GM12873 (cell line): ENCODE data around the gene CAMKV.

Source experiments
- TF ChIP-seq, protein P1 (sequence below): IDR thresholded peaks from 2 replicates; pipeline ENCODE4 v1.5.1; 2012; ENCODE audit warnings: low read depth, mild to moderate bottlenecking, moderate library complexity, low read length, control low read depth; ENCODE audit not compliant: insufficient read depth; ENCODE audit errors: missing control alignments

Gene CAMKV

DNA sequence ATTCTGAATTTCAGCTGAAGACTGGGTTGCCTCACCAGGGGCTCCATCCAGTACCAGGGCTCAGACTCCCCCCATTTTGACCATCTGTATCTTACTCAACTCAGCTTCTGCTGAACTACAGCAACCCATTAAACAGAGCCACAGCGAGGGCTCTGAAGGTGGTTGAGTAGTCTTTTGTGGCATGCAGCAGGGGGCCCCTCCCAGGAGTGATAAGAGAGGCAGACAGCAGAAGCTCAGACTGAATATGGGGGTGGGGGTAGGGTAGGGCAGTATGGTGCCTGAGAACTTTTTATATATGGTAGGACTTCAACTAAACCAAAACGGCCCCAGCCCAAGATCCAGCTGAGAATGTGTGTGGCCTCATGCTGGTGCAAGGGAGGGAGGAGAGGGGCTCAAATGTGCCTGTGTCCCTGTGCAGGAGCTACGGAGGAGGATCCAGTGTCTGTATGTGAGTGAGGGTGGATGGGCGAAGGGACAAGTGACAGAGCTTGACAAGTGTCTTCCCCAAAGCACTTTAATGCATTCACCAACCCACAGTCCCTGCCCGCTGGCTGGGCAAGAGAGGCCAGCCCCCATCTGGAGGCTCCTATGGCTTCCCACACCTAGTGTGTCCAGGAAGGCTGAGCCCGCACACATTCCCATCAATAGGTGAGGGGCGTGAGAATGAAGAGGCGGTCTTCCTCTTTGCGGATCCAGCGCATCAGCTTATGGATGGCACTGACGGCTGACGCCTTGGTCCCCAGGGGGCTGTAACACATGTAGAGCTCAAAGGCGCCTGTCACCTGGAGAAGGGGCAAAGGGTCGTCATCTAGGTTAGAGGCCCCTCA lies 38.9 kb upstream of the CAMKV start:
- TF ChIP-seq, protein P1, sequence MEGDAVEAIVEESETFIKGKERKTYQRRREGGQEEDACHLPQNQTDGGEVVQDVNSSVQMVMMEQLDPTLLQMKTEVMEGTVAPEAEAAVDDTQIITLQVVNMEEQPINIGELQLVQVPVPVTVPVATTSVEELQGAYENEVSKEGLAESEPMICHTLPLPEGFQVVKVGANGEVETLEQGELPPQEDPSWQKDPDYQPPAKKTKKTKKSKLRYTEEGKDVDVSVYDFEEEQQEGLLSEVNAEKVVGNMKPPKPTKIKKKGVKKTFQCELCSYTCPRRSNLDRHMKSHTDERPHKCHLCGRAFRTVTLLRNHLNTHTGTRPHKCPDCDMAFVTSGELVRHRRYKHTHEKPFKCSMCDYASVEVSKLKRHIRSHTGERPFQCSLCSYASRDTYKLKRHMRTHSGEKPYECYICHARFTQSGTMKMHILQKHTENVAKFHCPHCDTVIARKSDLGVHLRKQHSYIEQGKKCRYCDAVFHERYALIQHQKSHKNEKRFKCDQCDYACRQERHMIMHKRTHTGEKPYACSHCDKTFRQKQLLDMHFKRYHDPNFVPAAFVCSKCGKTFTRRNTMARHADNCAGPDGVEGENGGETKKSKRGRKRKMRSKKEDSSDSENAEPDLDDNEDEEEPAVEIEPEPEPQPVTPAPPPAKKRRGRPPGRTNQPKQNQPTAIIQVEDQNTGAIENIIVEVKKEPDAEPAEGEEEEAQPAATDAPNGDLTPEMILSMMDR = no peak

DNA sequence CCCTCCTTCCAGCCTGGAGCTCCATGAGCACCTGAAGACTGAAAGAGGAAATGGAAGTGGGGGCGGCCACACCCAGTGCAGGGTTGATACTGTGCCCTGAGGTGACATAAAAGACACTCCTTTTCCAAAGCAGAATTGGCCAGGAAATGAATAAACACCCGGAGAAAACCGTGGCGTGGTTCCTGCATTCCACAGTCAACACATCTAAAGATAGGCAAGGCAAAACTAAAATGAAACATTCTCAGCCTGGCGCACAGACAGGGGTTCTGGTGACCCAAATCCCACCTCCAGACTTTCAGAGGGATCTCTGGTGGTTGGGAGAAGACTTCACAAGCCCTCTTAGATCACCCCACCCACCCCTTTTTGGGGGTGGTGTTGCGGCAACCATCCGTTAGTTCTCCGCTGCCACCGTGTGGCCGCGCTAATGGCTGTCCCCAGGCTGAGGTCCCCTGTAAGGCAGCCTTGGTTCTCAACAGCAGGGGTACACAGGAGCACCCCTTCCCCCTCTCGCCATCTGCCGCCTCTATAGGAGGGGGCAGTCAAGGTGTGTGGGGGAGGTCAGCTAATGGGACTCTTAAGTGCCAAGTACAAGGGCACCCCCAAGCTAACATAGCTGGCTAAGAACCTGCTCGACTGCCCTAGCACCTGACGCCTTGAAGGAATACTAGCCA lies 36.5 kb upstream of the CAMKV start:
- TF ChIP-seq, protein P1 = peak; percentile 77

DNA sequence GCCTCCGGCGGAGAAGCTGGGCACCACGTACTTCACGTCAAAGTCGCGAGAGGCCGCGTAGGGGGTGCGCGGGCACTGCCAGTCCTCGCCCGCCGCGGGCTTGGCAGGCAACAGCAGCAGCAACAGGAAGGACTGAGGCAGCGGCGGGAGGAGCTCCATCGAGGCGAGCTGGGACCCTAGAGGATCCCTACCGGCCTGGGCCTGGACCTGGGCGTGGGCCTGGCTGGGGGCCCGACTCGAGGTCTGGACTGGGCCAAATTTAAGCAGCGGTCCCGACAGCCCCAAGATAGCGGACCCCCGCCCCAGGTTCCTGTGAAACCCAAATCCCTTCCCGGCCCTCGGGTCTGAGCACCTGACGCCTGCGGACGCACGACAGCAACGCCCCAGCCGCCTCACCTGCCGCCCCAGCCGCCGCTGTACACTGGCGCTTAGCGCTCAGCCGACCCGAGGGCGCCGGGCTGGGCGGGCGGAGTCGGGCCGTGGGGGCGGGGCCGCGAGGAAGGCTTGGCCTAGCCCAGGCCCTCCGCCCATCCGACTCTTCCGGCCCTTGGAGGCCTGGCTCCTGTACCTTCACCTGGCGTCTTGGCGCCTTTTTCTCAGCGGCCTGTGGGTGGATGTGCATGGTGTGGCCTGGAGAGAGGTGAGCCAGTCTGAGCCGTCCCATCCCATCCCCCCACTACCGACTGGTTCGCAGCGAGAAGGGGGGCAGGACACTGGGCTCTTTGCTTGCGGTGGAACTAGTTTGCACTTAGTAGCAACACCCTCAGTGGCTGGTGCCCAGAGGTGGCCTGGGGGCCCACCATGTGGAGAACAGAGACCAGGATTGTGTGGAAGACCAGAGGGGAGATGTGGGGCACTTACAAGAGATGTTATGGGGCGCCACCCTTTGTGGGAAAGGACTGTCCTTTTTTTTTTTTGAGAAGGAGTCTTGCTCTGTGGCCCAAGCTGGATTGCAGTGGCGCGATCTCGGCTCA lies 34.0 kb upstream of the CAMKV start, which contains the start of gene MST1R:
Gene MST1R, minus strand, starts transcription at position 423 of the 974 bp plus-strand sequence. Its CDS starts 264 bp downstream, at position 159.
- TF ChIP-seq, protein P1 = no peak

DNA sequence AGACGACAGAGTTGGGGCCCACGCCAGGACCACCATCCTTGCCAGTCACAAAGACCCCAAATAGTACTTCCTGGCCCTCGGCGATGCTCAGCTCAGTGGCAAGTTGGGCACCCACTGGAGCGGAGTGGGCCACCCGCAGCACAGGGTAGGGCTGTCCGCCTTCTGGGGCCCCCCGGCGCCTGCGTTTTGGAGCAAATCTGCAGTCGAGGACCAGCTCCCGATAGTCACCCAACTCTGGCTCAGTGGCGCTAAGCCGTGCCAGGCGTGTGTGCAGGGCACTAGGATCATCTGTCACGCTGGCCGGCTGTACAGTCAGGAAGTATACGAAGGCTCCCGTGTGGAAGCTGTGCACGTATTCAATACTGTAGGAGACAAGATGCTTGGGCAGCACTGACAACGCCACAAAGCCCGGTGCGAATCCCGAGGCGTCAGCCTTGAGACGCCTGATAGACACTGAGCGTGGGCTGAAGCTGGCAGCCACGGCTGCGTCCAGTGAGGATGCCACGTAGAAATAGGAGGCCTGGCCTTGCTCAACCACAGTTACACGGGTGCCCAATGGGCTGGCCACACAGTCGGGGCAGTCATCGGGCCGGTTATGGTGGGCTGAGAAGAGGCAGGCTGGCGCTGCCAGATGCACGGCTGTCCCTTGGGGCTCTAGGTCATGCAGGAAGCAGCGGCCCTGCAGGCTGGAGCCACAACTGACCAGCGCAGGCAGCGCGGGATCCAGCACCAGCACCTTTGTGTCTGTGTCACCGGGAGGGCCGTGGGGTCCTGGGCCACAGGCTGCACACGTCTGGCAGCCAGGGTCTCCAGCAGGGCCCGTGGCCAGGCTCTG lies 33.0 kb upstream of the CAMKV start:
- TF ChIP-seq, protein P1 = no peak

DNA sequence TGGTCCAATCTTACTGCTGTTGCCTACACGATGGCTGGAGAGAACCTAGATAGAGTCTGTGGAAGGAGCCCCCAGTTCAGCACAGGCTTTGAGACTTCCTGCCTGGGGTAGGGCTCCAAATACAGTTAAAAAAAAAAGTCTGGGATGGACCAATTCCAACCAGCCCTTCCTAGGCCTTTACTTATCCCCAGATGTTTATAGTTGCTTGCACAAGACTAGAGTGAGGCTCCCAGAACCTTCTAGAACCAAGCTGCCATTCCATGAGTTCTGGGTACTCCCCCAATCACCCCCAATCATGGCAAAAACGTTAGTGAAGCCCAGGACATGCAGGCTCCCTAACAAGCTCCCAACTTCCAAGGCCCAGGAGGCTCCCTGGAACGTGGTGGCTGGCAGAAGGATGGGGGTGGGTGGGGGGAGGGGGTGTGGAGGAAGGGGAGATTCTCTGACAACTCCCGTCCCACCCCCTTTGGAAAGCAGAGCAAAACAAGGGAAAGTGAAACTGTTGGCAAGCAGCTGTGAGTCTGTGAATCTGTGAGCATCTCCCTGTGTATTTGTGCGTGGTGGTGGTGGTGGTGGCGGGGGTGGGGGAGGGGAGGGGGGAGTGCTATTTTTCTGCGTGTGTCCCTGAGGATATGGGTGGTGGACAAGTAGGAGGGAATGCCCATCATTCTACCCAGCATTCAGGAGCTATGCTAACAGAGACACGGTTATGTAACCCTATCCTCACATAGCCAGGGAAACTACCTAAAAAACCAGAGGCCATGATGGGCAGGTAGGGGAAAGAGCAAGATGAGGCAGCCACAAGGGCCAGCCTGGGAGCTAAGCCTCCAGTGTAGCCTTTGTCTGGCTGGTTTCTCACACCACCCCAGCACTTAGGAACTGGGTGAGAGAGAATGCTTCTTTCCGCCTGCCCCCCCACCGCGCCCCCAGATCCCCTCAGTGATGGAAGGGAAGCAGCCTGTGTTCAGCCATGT lies 31.9 kb upstream of the CAMKV start:
- TF ChIP-seq, protein P1 = no peak
